ENCODE data around the gene MRO.

Gene MRO

DNA sequence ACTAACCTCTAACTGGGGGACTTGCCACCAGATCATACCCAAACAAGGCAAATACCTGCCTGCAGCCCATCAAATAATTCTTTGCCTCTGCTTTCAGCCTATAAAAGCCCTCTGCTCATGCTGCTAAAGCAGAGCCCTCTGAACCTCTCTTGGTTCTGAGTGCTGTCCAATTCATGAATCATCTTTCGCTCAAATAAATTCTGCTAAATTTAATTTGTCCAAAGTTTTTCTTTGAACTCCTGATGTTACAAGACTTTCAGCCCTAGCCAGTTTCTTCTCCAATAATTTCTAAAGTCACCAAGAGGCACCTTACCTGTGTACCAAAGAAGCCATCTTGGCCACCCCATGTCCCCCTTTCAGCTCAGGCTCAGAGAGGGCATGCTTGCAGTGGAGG, 72.0 kb downstream of the MRO start:
- in situ Hi-C loops (cut with MboI; ENCODE audit: low sequenced_read_pairs, unreplicated experiment) = no loop called here
- TF ChIP-seq, protein P1, sequence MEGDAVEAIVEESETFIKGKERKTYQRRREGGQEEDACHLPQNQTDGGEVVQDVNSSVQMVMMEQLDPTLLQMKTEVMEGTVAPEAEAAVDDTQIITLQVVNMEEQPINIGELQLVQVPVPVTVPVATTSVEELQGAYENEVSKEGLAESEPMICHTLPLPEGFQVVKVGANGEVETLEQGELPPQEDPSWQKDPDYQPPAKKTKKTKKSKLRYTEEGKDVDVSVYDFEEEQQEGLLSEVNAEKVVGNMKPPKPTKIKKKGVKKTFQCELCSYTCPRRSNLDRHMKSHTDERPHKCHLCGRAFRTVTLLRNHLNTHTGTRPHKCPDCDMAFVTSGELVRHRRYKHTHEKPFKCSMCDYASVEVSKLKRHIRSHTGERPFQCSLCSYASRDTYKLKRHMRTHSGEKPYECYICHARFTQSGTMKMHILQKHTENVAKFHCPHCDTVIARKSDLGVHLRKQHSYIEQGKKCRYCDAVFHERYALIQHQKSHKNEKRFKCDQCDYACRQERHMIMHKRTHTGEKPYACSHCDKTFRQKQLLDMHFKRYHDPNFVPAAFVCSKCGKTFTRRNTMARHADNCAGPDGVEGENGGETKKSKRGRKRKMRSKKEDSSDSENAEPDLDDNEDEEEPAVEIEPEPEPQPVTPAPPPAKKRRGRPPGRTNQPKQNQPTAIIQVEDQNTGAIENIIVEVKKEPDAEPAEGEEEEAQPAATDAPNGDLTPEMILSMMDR (IDR thresholded peaks at IDR 0.05; ENCODE audit: borderline replicate concordance, control extremely low read depth, extremely low read depth, insufficient read depth, missing control alignments) = no peak
- DNase-seq (ENCODE audit: low spot score) = no peak

DNA sequence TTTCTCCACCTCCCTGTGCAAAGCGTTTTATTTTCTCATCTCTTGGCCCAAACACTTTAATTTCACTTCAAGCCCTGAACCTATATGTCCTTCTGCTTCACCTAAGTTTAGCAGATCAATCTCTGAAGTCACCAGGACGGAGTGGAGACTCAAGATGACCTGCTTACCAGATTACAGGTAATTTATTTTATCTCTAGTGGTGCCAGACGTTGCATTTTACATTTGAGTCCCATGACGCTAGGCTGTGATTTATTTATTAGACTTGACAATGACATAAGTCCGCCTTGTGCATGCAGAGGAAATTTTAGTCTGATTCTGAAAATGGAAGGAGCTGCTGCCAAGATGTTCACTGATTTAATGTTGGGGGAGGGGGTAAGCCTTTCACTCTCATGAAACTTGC, 73.9 kb downstream of the MRO start:
- in situ Hi-C loops (cut with MboI; ENCODE audit: low sequenced_read_pairs, unreplicated experiment) = no loop called here
- TF ChIP-seq, protein P1 (IDR thresholded peaks at IDR 0.05; ENCODE audit: borderline replicate concordance, control extremely low read depth, extremely low read depth, insufficient read depth, missing control alignments) = no peak
- no peak for DNase-seq (ENCODE audit: low spot score)
